IPS DF 4.7 (cell line): ENCODE results near the gene TMA7B.
A peak's percentile ranks its signal among the peaks of the same experiment; 100 is the strongest.

Source experiments
- DNase-seq: peaks from one replicate; pipeline ENCODE4 v3.0.0-alpha.2; 2013; ENCODE audit warnings: low spot score; ENCODE audit errors: extremely low read depth

Gene TMA7B

GRCh38 chr22:39999144-39999757 lies 39.1 kb downstream of the TMA7B start:
- no peak for DNase-seq

DNA sequence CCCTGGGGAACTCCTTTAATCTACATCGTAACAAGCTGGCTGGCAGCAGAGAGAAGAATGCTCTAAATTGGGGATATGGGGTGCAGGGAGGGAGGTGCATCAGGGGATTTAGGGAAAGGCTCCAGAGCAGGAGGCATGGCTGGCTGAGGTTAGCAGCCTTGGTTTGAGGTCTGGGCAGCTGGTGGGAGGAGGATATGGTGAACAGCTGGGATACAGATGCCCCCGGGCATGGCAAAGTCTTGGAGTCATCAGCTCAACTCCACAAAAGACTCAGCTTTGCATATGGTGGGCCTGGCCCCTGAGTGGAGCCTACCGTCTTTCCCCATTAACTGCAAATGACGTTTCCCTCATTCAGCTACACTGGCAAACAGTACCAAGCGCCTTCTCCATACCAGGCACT lies 40.0 kb downstream of the TMA7B start:
- no peak for DNase-seq

GRCh38 chr22:40001106-40001505 lies 40.9 kb downstream of the TMA7B start:
- no peak for DNase-seq

- DNase-seq, result no peak
Measured at GRCh38 chr22:40001800-40002577, 41.8 kb downstream of the TMA7B start.

GRCh38 chr22:40002935-40003715 lies 42.9 kb downstream of the TMA7B start:
- DNase-seq, result no peak

DNA sequence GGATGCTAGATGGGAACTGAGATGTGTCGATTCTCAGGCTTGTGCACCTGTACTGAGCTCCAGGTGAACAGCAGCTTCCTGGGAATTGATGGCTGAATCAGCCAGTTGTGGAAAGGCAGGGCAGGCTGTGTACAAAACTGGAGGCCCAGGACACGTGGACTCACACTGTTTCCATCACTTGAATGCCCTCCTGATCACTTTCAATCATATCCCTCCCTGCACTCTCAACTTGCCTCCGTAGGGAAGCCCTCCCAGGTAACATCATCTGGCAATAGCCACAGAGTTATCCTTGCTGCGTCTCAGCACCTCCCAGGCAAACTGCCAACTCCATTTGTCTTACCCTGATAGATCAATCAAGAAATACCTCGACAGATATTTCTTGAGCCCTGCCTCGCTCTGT lies 44.6 kb downstream of the TMA7B start:
- no peak for DNase-seq

- no peak for DNase-seq
Measured at GRCh38 chr22:40006641-40007040, 46.4 kb downstream of the TMA7B start.

DNA sequence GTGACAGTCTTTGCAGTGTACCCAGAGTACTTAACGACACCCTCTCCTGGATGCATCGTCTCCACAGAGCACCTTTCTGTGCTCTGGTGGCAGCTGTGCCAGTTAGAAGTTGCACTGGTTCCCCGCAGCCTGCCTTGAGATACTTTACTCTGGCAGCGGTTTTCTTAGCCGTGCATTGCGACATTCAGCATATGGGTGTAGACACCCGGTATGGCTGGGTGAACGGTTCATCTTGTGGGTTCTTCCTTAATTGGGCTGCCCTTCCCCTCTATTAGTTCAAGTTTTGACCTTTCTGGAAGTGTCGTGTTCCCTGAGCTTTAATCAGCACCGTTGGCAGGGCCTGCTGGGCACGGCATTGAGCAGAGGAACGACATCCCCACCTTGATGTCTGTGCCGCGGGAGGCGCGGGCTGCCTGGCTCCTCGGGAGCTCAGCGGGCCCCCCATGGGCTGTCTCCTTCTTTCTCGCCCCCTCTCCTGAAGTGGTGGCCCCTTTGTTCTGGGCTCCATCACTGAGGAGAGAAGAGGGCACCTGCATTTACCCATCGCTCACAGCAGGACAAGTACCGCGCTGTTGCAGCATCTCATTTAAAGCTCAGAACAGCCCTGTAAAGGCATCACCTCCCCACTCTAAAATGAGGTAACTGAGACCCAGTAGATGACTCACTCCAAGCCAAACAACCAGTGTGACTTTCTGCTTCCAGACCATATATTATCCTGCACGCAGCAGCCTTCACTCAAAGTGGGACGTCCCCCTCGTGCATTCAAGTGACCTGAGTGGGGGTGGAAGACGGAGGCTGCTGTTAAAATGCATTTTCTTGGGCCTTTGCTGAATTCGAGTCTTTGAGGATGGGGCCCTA lies 47.9 kb downstream of the TMA7B start:
- DNase-seq, result no peak

DNA sequence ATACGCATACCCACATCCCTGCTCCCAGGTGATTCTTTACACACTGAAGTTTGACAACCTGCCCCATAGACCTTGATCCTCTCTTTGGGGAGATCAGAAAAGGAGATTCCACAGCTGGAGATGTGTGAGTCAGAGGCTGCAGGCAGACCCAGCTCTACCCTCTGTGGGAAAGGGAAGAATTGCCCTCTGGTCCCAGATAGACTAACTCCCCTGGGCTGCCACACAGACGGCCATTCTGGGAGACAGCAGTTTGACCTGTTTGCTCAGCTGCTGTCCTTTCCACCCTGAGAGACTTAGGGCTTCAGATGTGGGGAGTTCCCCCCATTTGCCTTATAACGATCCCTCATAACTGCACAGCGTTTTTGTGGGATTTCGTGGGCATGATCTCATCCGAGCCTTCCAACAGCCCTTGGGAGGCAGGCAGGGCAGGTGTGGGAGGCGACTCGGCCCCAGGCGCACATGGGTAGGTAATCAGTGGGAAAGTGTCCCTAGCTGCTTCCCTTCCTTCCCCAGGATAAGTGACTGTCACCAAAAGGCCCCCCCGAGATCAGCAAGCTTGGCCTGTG lies 48.6 kb downstream of the TMA7B start:
- no peak for DNase-seq

DNA sequence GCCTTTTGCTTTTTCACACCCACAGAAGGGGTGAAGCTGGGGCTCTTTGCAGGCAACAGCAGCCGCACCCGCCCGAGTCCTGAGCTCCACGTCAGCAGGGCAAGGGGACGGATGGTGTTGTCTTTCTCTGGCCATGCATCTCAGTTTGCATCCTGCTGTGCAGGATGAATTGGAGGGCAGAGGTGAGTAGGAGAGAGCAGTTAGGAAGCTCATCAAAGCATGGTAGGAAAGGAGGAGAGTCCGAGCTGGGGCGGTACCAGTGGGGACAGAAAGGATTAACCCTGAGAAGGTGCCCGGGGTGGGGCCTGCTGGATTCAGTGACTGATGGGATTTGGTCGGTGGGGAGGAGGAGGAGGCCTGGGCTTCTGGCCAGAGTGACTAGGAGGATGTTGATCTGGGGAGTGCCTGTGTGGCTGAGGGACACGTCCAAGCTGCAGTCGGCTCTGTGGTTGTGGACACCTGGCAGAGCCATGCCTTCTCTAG lies 49.1 kb downstream of the TMA7B start:
- peak; percentile 69 for DNase-seq

GRCh38 chr22:40009951-40010671 lies 49.9 kb downstream of the TMA7B start:
- no peak for DNase-seq

- DNase-seq, result no peak
Measured at GRCh38 chr22:40010746-40011145, 50.5 kb downstream of the TMA7B start.
